Measurements from ENCODE around the gene PREP.
"Not testable (repeated sequence)": the region's sequence is repeated elsewhere in the genome, so short reads cannot be mapped to it uniquely, and the experiment has no call there.

The PREP gene

DNA sequence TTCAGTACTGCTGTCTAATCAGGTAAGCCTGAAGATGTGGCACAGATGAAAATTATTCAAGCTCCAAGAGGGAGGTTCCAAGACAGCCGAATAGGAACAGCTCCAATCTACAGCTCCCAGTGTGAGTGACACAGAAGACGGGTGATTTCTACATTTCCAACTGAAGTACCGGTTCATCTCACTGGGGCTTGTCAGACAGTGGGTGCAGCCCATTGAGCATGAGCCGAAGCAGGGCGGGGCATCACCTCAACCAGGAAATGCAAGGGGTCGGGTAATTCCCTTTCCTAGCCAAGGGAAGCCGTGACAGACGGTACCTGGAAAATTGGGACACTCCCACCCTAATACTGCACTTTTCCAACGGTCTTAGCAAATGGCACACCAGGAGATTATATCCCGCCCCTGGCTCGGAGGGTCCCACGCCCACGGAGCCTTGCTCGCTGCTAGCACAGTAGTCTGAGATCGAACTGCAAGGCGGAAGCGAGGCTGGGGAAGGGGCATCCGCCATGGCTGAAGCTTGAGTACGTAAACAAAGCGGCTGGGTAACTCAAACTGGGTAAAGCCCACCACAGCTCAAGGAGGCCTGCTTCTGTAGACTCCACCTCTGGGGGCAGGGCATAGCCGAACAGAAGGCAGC is 64.4 kb downstream of the PREP start:
- DNase-seq = not testable (repeated sequence)

- DNase-seq = no peak
These were observed 65.9 kb downstream of the PREP start for GRCh38 chr6:105336986-105337385.

DNA sequence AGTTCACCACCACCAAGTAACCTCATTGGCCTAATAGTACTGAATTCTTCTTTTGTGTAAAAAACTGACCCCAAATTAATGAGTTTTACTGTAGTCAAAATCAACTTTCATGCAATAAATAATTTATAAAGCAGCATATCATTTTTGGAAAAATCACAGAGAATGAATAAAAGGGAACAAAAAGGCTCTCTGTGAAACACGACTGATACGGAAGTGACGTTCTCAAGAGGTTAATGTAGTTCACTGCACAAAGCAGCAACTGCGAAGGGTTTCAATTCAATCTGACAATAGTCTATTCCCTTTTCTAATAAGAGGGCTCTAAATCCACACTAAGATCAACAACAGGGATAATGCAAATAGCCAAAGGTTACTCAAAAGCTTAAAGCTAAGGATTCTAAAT is 70.3 kb downstream of the PREP start:
- no peak for DNase-seq

DNA sequence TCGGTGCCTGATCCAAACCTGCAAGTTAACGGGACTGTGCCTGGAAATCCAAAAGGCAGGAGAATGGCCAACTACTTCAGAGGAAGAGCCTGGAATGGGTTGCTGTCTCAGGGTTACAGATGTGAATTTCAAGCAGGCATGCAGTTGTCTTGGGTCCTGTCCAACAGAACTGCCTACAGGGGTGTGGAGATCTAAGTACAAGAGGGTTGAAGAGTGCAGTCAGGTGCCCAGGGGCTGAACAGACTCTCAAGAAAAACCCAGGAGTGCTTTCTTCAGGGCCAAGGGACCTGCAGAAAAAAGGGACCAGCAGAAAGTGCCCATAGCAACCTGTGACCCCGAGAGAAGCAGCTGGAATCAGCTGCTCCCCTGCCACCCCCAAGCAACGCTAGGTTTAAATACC is 71.0 kb downstream of the PREP start:
- no peak for DNase-seq

DNA sequence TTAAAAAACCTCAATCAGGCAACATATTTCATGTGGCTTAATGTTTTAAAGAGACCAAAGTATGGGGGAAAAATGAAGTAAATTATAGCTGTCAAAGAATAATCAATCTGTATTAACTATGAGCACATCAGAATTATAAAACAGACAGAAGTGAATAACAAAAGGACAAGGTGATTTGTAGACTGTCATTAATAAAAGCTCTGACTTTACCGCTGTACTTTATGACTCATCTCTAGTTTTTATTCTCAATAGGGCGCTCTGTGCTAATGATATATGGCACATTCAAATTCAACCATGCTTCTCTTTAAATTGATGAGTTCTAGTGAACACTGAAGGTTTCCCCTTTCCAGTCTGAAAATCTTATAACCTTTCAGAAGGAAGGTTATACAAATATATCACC is 72.0 kb downstream of the PREP start:
- DNase-seq = no peak

GRCh38 chr6:105330364-105330763 is 72.5 kb downstream of the PREP start:
- DNase-seq = no peak

- DNase-seq = no peak
These were observed 75.8 kb downstream of the PREP start for GRCh38 chr6:105326833-105327770.

- no peak for DNase-seq
These were observed 76.7 kb downstream of the PREP start for GRCh38 chr6:105326216-105326615.

DNA sequence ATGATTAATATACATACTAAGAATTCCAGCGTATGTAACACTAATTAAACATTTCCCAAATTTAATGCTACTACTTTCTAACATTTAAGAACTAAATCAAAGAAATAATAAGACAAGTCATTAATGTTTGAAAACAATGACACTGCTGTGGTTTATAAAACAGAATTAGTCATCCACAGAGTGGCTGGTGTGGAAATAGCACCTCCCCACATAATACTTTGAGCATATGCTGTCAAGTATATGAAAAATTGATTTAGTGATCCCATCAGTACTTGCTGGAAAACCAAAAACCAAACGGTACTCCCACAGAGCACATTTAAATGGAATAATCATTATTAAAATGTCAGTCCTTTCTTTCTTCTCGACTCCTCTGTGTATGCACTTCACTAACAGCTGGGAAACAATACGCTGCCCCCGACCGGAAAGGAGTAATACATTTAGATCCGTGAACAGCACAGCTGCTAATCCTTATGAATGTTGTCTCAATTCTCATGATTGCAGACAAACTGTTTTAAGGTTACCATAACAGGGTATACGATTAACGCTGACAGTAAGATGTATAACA is 78.4 kb downstream of the PREP start:
- no peak for DNase-seq

DNA sequence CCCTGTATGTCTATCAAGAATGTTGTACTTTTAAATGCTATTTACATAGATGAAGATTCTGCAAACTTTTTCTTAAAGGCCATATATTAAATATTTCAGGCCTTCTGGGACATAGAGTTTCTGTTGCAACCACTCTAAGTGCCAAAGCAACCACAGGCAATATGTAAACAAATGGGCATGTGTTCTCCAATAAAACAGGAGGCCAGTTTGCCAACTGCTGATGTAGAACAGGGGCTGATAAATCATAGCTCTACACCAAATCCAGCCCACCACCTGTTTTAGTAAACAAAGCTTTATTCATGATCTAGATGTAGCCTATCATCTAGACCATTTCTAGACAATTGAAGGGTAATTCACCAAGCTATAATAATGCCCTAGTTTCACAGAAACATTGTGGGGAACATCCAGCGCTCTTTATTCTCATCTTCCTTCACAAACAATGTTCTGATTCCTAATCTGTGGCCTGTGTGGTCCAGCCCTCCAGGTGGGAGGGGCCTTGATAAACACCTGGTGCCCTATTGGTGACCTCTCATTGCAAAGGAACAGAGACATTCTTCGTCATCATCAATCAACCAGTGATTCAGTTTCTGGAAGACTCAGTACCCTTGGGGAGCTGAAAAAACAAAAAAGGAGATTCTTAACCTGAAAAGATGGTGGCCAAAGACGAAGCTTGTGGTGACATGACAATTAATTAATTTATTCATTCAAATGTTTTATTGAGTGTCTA is 80.2 kb downstream of the PREP start:
- DNase-seq = peak; percentile 76

- DNase-seq = no peak
These were observed 81.2 kb downstream of the PREP start for GRCh38 chr6:105321728-105322127.

GRCh38 chr6:105321207-105321606 is 81.7 kb downstream of the PREP start:
- DNase-seq = no peak

DNA sequence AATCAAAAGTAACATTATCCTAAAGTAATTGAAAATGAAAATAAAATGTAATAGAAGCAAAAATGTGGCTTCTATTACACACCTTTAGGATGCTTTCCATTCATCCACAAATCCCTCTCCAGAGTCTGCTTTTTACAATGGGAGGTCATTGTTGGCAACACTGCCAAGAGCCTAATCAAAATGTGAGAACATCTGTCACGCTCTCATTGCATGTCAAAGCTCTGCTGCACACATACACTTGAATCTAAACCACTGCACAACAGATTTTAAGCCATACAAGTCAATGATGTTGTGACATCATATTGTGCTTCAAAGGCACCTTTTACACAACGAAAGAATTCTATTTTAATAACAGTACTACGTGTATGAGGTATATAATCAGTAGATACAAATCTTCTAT is 82.1 kb downstream of the PREP start:
- no peak for DNase-seq

GRCh38 chr6:105320271-105320670 is 82.6 kb downstream of the PREP start:
- DNase-seq = no peak

DNA sequence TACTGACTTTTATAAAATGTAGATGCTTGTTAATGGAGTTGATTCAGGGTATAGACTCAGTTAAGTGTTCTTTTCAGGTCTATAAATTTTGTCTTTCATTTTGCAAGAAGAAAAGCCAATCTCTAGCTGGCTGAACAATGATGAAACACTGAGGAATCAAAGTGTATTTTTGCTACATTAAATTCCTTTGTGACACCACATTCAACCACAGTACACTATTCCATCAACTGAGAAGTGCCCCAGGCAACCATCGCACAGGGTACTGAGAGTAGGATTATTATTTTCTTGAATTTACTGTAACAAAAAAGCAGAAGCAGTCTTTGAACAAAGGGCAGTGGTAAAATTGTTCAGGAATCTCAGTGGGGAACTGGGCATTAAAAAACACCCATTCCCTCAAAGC is 83.6 kb downstream of the PREP start:
- DNase-seq = no peak

GRCh38 chr6:105318660-105319059 is 84.2 kb downstream of the PREP start:
- no peak for DNase-seq

GRCh38 chr6:105317607-105318533 is 85.0 kb downstream of the PREP start:
- DNase-seq = no peak

GRCh38 chr6:105313211-105313610 is 89.7 kb downstream of the PREP start:
- DNase-seq = no peak

DNA sequence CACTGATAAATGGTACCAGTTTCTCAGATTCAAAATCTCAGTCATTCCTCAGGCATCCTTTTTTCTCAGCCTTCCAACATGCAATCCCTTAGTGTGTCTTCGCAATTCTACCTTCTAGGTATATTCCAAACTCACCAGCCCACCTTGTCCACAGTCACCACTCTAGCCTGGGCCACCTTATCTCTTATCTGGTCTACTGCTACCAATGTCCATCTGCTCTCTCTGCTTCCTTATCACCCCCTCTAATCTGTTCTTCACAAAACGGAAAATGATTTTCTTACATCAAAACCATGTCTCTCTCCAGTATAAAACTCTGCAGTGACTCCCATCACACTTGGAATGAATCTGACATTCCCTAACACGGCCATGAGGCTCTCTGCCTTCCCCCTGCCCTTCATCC is 91.9 kb downstream of the PREP start:
- no peak for DNase-seq

DNA sequence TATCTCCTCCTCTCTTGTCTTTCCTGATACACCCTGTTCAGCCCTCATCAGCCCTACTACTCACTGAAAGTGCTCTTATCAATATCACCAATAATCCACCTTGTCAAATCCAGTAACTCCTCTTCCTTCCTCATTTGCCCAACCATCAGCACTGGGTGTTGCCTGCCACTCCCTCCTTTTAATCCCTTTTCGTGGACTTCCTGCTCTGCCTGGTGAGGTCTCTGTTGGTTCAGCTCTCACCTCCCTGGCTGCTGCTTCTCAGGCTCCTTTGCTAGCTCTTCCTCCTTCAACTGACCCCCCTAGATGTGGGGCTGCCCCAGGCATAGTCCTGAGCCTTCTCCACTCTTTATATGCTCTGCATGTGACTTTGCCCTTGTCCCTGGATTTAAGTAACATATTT is 92.5 kb downstream of the PREP start:
- no peak for DNase-seq

DNA sequence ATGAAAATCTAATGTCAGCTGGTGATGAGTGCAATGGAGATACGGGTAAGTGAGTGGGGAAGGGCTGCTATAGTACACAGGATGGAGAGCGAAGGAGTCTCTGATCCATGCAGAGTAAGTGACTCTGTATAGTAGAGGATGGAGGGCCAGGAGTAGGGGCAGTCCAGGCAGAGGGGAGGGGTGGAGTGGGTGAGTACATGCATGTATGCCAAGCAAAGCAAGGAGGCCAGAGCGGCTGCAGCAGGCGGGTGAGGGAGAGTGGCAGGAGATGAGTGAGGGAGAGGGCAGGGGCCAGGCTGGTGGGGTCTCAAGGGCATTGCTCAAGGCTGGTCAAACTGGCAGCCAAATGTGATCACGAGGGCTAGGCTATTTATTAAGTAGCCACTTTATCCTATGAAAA is 94.0 kb downstream of the PREP start:
- DNase-seq = no peak

GRCh38 chr6:105305521-105305920 is 97.4 kb downstream of the PREP start:
- DNase-seq = no peak

Measured in NCI-H2081 treated with DMSO at 0.1 percent for 48 hours (cell line).